GM23248 (cell line): ENCODE data around the gene FADS6.
"Not testable (repeated sequence)": the region's sequence is repeated elsewhere in the genome, so short reads cannot be mapped to it uniquely, and the experiment has no call there.

ENCODE experiments used
- EZH2 ChIP-seq: fragments of 200-600 bp; sonication (generic); IDR thresholded peaks from 2 replicates; pipeline ENCODE4 v1.6.1; 2018; ENCODE audit warnings: antibody characterized with exemption, mild to moderate bottlenecking; ENCODE audit not compliant: insufficient read depth, poor library complexity, severe bottlenecking
- EZH2phosphoT487 ChIP-seq: fragments of 200-600 bp; sonication (generic); IDR thresholded peaks from 2 replicates; pipeline ENCODE4 v1.6.1; 2018; ENCODE audit warnings: antibody characterized with exemption, moderate library complexity, mild to moderate bottlenecking, low read depth; ENCODE audit not compliant: insufficient read depth

DNA sequence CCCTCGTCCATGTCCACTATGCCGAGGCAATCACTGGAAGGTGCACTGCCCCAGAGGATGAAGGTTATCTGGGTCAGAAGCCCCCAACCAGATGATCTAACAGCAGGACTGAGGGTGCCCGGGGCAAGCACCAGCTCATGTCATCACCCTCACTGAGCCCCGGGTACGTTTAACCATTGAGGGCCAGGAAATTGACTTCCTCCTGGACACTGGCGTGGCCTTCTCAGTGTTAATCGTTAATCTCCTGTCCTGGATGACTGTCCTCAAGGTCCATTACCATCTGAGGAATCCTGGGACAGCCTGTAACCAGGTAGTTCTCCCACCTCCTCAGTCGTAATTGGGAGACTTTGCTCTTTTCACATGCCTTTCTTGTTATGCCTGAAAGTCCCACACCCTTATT is 18.0 kb upstream of the FADS6 start:
- not testable (repeated sequence) for TF ChIP-seq EZH2phosphoT487, EZH2
